Gastrocnemius medialis (tissue), 4 donors: ENCODE results near the gene ATF5.

ENCODE experiments used
- POLR2A ChIP-seq, 2 donors: fragments of 450-650 bp; IDR thresholded peaks; one replicate each; pipeline ENCODE4 v1.6.1; 2017; ENCODE audit warnings: antibody characterized with exemption in 2 of 2, mild to moderate bottlenecking in 2 of 2, moderate library complexity in 2 of 2
- TF ChIP-seq, protein P1 (sequence below), 5 experiments: fragments of 450-650 bp in 3 of 5; fragments of 200-600 bp in 2 of 5; sonication (generic) in 2 of 5; IDR thresholded peaks in 4 of 5; conservative IDR thresholded peaks in 1 of 5; 1 replicate in 4 of 5; 2 replicates in 1 of 5; pipeline ENCODE4 v1.5.1; 2016 to 2019; ENCODE audit warnings: antibody characterized with exemption in 5 of 5, mild to moderate bottlenecking in 3 of 5, moderate library complexity in 3 of 5

DNA sequence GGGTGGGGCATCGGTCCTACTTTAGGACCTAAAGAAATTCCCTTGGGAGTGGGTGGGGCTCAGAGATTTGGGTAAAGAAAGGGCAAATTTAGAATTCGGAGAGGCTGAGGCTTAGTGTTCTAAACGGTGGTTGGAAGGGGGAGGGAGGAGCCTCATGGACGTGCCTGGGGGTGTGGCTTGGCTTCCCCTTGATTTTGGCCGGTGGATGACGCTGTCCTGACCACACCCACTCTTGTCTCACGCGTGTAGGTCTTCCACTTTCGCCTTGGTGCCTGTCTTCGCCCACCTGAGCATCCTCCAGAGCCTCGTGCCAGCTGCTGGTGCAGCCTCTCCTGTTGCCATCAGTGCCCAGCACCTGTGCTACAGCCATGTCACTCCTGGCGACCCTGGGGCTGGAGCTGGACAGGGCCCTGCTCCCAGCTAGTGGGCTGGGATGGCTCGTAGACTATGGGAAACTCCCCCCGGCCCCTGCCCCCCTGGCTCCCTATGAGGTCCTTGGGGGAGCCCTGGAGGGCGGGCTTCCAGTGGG, 1.5 kb downstream of the ATF5 start:
- TF ChIP-seq, protein P1, sequence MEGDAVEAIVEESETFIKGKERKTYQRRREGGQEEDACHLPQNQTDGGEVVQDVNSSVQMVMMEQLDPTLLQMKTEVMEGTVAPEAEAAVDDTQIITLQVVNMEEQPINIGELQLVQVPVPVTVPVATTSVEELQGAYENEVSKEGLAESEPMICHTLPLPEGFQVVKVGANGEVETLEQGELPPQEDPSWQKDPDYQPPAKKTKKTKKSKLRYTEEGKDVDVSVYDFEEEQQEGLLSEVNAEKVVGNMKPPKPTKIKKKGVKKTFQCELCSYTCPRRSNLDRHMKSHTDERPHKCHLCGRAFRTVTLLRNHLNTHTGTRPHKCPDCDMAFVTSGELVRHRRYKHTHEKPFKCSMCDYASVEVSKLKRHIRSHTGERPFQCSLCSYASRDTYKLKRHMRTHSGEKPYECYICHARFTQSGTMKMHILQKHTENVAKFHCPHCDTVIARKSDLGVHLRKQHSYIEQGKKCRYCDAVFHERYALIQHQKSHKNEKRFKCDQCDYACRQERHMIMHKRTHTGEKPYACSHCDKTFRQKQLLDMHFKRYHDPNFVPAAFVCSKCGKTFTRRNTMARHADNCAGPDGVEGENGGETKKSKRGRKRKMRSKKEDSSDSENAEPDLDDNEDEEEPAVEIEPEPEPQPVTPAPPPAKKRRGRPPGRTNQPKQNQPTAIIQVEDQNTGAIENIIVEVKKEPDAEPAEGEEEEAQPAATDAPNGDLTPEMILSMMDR (IDR thresholded peaks at IDR 0.05 in 4 of 5, conservative IDR thresholded peaks at IDR 0.05 in 1 of 5): no peak
- no peak for TF ChIP-seq POLR2A (IDR thresholded peaks at IDR 0.05)
